Measurements from ENCODE around the gene AFM. TPM values are rescaled to one million over a fixed set of nuclear protein-coding genes. Genes with fewer than 3 reads are reported as not detected.

AFM gene
- total RNA-seq, 1 experiment from 2014 or later: not detected

Small RNA genes lying within 50 kb of the gene (small RNA-seq; reads per million reads assigned to genes)
- not detected for gene AC074250.1

Other genes starting within 250 kb of the AFM start
- 39.7 and 42.4 TPM in 2 replicates for gene ANKRD17, start 222.9 kb upstream of the AFM start, total RNA-seq (2014; rRNA removed; shearing (Covaris generic))
- gene ALB, start 77.5 kb upstream of the AFM start, total RNA-seq (2014; rRNA removed; shearing (Covaris generic)): 1.1 TPM in 1 of 2 replicates, not detected in the other
- 1.4 and 1.8 TPM in 2 replicates for gene AFP, start 45.5 kb upstream of the AFM start, total RNA-seq (2014; rRNA removed; shearing (Covaris generic))
- gene RASSF6, start 138.7 kb downstream of the AFM start, total RNA-seq (2014; rRNA removed; shearing (Covaris generic)): not detected in 2 replicates